T-helper 1 cell (primary cell): ENCODE data around the gene PRXL2A.

Source experiments
- DNase-seq, 5 donors: peaks; one replicate each; pipeline ENCODE4 v3.0.0-alpha.2; 2012 to 2020

PRXL2A gene

DNA sequence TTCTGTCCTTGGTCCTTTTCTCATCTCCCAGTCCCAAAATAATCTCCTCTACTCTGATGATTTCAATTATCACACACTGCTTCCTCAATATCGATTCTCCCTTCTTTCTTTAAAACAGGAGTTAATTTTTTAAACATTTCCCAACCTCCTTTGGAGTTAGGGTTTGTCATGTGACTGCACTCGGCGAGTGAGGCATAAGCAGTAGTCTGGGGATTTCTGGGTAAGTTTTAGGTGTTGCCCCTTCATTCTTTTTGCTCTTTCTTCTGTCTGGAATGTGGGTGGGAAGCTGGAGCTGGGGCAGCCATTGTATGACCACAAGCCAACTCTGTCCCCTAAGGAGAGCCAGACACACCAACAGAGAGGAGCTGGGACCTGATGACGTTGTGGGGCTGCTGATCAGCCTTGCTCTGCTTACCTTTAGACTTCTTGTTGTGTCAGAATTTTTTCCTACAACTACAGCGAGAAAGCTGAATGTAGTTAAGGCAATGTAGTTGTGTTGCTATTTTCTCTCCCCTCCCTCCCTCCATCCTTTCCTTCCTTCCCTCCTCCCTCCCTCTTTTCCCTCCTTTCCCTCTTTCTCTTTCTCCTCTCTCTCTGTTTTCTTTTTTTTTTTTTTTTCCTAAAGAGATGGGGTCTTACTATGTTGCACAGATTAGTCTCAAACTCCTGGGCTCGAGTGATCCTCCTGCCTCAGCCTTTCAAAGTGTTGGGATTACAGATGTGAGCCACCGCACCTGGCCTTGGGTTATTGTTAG lies 39.3 kb downstream of the PRXL2A start:
- no peak for DNase-seq

DNA sequence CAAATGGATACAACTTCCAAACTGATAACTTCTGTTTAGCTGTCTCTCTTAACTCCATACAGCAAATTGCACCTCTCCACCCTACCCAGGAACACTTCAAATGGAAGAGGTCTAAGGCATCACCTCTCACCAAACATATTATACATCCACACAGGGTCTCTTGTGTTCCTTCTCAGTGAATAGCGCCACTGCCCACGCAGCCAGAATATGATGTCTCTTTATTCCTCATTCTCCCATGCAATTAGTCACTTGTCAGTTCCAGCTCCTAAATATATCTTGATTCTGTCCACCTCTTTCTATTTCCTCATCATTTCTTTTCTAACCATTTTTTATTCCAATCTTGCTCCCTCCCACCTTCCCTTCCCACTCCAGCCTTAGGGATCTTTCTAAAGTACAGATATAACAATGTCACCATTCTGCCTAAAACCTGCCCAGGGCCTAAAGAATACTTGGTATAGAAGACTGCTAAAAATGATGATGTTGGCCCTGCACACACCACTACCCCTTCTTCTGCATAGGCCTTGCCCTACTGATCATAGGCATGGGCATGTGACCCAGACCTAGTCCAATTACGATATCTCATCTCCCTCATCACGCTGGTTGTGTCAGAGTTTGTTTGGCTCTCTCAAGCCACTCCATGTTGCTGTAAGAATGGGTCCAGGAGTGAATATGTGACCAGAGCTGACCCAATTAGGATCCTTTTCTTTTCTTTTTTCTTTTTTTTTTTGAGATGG lies 40.0 kb downstream of the PRXL2A start:
- DNase-seq = no peak

DNA sequence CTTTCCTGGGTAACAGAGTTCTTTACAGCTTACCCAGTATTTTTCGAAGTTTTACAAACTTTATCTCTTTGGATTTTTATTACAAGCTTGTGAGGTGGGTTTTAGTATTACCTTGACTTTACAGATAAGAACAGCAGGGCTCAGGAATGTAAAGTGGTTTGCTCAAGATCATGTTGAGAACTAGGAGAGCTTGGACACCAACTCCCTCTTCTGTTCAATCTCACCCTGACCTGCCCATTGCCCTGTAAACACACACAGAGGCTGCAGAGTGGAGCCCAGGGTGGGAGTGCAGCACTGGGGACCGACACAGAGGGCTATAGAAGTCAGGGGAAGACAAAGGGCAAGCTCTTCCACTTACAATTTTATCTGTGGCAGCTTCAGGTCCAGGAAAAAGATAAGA lies 41.2 kb downstream of the PRXL2A start:
- DNase-seq = no peak

DNA sequence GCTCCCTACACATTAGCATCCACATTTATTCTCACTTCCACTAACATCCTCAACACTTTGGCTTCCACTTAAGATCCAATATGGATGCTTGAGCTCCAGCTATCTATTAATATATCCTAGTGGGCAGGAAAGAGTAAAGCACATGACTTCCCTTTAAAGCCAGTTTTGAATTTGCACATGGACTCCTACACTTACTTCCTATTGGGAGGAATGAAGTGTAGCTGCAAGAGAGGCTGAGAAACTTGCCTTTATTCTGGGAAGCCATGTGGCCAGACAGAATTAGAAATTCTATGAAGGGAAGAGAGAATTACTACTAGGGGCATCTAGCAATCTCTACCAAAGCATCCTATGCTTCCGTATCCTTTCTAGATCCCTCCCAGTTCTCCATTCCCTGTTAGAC lies 42.8 kb downstream of the PRXL2A start:
- DNase-seq = no peak

DNA sequence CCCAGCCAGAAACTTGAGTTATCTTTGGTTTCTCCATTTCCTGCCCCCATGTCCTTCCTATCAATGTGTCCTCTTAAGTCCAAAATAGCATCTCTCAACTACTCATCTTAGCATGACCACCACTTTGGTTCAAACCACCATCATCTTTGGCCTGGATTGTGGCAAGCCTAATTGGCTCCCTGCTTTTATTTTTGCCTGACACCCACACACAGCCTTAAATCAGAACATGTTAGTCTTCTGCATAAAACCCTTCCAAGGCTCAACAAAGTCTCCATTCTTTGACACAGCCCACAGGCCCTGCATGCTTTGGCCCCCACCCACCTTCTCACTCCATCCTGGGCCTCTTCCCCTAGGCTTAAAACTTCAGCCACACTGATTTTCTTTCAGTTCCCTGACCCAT lies 43.7 kb downstream of the PRXL2A start:
- DNase-seq = no peak

DNA sequence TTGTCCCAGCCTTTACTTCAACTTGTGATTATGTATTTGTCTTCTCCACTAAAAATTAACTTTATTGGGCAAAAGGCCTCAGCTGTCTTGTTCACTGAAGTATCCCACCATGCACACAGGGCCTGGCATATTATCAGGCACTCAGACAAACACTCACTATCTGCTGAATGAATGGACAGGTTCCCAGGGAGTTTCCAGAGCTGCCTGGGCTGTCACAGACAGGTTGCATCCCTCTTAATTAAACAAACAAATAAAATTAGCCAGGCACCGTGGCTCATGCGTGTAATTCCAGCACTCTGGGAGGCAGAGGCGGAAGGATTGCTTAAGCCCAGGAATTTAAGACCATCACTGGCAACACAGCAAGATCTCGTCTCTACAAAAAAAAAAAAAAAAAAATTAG lies 44.3 kb downstream of the PRXL2A start:
- no peak for DNase-seq

DNA sequence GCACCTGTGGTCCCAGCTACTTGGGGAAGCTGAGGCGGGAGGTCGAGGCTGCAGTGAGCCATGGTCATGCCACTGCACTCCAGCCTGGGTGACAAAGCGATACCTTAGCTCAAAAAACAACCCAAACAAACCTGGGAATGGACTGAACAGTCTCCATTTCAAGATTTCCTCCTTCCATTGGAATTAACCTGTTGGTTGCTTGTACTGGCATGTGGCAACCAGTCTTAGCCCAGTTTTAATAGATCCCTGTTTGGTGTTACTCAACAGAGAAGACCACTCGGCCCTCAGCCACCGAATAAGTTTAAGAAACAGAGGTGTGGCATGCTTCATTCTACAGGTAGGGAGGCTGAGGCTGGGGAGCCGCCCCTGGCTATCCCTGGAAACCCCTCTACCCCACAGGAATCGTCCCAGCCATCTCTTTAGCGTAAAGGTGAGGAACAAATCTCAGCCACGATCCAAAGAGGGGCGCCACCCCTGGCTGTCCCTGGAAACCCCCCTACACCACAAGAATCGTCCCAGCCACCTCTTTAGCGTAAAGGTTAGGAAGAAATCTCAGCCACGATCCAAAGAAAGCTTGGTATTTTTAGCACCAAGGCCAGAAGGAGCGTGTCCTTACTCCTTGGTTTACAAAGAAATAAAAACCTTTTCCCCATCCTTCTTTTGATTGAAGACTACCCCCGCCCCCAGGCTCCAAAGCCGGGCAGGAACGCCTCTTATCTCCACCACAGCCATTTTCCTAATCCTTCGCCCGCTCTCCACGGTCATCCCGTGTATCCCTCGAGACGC lies 44.9 kb downstream of the PRXL2A start:
- no peak for DNase-seq

DNA sequence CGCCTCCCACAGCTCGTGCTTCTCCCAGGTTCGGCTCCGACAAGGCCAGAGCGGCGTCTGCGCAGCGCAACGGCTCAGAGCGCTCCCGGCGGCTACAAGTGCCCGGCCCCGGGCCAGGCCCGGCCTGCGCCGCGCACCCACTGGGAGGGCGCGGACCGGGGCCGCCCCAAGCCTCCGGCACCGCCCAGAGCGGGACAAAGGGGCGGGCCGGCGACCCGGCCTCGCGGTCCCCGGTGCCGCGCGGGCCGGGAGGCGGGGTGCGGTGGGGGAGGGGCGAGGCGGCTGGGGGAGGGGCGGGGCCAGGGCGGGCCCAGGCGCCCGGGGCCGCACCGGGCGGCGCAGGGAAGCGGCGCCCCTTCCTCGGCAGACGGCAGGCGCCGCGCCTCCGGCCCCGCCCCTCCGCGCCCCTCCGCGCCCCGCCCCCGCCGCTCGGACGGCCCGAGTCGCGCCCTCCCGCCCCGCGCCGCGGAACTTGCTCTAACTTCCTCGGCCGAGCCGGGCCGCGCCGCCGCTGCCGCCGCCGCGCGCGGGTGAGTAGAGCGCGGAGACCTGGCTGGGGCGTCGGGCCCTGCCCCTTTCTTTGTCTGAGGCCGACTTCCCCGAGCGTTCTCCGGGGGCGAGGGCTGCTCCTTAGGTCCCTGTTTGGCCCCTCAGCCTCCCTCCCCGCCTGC lies 45.6 kb downstream of the PRXL2A start, which contains the start of gene TSPAN14:
Gene TSPAN14, plus strand, starts transcription at position 469 of the 671 bp plus-strand sequence. CDS start 34,924 bp downstream, outside the sequence.
- peak; percentile 59 to 81 (median 67) for DNase-seq

DNA sequence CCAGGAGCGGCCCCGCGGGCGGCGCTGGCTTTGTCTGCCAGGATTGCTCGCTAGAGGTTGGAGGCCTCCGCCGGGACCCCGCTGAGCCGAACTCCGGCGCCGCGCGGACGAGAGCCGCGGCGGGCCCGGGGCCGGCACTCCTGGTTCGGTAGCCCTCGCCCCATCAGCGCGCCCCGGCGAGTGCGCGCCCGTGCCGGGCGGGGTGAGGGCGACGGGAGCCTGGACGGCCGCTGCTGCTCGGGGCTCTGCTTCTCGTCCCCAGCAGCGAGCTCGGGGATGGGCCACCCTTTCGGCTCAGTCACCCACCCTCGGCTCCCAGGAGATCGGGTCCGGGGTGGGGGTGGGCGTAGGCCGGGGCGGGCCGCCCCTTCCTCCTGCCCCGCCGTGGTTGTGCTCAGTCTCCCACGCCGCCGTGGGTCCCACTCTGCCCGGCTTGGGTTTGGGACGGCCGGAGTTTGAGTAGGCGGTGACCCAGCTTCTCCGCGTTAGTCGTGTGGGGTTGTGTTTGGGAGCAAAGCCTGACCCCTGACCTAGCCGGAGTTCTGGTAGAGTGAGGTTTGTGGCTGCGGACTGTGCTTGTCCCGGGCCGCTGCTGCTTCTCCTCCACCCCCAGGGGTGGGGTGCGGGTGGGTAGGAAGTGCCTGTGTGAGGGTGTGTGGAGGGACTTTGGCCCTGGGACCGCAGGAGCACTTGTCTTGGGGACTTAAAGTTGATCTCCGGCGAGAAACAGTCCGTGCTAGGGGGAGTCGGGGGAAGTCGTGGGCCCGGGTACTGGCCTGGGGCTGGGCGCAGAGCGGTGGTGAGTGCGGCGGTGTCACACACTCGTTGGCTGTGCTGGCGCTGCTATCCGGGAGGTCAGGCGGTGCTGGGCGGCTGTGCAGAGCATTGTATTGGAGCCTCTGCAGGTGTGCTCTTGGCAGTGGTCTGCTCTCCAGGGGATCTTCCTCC lies 46.4 kb downstream of the PRXL2A start:
- DNase-seq = no peak

DNA sequence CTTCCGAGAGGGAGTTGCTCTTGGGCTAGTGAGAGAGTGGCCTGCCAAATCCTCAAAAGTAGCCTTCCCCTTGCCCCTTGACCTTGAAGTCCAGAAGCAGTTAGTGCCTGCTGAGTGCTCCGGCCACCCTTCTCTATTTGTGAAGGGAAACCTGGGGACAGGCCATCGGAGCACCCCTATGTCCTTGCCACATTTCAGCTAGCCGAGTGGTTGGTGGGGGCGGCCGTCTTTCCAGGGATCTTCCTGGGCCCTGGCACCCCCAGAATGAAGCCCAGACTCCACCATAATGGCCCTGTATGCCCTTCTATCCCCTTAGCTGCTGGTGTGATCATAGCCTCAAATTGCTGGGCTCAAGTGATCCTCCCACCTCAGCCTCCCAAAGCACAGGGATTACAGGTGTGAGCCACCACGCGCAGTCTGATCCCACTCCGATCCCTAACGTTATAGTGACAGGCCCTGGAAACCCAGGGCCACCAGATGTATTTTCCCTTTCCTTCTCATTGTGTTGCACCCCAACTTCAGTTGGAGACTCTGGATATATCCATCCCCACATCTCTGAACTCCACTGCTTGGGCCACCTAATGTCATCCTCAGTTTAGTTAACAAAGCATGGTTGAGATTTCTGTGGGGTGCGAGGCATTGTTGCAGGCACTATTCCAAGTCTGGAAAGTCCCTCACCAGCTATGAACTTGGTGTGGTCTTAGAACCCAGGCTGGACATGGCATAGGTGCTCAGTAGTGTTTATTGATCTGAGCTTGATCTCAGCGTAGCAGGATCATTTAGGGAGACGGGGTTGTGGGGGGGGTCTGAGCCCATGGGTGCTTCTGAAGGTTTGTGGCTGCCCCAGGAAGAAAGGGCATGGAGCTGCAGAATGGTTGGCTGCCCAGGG lies 47.4 kb downstream of the PRXL2A start:
- no peak for DNase-seq

DNA sequence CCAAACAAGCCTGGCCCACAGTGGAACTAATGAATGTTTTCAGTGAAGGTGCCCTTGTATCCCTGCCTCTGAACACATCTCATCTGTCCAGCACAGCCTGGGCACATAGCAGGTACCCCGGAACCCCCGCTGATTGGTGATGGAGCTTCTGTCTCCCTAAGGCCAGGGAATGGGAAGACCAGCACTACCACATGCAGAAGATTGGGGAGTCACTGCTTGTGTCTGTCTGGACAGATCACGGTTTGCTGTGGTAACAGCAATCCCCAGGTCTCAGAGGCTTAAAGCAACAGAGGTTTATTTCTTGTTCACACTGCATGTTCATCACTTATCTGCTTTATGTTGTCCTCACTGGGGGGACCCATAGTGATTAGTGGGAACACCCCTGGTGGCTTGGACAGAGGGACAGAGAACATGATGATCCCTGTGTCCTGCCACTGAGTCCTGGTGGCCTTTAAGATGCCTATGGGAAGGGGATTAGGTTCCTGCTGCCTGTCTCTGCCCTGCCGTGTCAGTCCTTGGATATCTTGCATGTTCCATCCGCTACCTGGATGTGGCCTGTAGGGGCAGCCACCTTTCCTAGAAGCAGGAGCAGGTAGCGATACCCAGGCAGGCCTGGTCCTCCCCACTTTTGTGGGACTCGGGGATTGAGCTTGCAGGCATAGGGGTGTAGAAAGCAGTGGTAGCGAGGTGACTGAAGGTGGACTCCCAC lies 49.4 kb downstream of the PRXL2A start:
- DNase-seq = no peak

DNA sequence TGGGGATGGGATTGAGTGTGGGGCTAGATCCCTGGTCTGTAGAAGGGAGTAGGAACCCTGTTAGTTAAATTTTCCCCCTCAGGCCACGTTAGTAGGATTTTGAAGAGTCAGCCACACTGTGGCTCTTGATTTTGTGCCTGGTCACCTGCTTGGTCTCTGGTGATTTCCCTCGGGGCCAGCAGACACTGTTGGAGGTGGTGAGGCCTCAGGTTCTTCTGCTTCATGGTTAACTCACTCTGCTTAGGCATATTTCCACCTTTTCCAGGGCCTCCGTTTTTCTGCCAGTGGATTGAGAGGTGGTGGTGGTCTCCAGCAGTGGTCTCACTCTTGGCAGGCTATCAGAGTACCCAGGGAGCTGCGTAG lies 49.9 kb downstream of the PRXL2A start:
- DNase-seq = no peak

DNA sequence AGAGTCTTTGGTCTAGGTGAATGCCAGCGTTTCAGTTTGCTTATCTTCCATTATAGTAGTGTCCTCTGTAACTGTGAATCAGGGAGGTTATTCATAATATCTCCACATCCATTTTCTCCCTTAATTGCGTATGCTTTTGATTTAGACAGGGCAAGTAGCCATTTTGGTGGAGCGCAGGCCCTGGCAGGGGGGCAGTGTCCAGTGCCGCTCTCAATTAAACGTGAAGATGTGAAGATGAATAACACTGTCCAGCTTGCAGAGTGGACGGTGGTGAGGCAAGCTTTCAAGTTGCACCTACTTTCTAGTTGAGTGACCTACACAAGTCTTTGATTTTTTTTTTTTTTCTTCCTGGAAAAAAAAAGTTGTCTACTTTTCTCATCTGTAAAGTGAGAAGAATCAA lies 50.3 kb downstream of the PRXL2A start:
- no peak for DNase-seq

DNA sequence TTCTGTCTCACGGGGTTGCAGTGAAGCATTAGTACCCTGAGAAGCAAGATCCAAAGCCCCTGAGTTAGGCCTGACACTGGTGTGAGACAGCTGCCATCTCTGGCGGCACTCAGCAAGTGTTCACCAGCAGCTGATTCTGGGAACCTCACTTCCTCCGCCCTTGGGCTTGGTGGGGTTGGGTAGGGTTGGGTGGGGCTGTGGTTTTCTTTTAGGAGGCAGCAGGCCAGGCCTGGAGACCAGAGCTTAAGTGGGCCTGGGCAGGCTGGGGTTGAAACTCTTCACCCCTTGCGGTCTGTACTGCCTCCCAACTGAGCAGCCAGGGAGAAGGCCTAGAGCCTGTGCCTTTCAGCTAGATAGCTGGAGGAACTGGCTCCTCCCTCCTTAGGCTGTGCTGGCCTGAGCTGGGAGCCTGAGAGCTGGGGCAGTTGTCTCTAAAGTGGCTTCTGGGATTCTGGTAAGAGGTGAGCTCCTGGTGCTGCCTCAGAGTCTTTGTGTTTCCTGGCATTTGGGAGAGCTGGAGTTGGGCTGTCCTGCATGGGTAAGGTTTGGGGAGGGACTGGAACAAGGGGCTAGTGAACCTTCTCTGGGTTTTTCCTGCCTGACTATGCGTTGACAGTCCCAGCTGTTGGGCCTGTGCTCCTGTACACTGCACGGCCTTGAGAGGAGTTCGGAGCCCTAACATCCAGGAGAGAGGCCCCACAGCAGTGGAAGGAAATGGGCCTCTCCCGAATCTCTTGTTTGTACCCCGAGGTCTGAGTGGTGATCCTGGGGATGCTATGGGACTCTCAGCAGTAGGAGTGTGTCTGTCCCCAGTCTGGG lies 50.9 kb downstream of the PRXL2A start:
- DNase-seq = peak; percentile 21 to 90 (median 50)

DNA sequence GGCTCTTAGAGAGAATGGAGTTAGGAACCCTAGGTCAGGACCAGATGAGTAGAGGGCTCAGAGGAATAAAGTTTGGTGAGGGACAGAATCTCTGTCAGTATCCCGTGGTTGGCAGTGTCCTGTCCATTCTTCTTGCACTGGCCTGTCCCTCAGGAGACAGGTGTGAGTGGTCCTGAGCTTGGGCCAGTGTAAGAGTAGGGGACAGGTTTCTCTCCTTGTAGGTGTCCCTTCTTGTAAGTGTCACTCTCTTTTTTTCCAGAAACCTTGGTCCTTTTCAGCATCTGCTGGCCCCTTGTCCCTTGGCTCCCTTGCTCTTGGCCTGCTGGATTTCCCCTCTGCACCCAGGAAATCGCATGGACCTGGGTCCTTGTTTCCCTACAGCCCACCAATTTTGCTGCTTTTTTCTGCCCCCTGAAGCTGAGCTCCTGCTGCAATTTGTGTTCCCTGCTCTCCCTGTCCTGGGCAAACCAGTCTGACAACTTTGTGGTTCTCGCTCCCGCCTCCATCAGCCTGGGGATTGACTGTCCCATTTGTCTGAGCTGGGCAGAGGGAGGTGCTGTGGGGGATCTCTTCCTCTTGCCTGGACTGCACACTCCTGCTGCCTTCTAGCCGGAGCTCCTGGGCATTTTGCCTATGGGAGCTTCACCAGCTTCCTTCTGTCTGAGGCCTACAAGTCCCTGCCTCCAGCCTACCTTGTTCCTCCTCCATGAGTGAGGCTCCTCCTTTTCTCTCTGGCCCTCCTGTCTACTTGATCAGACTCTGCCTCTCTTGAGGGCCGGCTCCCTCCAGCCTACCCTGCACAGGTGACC lies 52.3 kb downstream of the PRXL2A start:
- DNase-seq = no peak

DNA sequence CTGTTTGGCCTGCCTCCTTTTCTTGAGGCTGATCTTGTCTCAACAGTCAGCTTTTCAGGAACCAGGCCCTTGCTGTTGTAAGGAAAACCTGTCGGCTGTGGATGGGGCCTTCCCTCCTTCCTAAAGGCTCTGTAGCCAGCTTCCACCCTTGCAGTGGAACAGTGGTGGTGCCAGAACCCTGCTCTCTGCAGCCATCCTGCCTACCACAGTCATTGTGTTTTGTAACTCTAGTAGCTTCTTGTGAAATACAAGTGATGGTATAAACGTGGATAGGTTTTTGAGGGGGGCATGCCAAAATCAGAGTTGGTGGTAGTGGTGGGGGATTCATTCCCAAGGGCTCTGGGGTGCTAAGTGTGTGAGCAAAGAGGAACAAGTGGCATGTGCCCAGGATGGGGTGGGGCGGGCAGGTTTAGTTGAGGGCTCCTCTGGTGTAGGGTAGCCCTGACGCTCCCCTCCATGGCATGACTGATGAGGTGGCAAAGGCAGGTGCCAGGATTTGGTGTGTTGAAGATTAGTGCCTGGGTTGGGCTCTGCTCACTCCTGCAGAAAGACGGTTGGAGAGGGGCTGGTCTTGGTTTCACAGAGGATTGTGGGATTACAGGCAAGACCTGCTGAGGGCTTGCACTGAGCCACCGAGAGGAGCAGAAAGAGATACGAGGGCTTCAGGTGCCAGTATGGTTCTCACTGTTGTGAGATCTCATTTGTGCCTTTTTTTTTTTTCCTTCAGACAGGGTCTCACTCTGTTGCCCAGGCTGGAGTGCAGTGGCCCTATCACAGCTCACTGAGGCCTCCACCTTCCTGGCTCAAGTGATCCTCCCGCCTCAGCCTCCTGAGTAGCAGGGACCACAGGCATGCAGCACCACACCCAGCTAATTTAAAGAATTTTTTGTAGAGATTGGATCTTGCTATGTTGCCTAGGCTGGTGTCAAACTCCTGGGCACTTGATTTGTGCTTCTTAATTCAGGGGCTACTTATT lies 53.1 kb downstream of the PRXL2A start:
- no peak for DNase-seq
